Trophoblast cell (in vitro differentiated cells and primary cell): ENCODE results near the gene YKT6.

Experiments
- DNase-seq, 2 donors: peaks; one replicate each; pipeline ENCODE4 v3.0.0-alpha.2; 2016
- H2AFZ ChIP-seq: 2 replicates; pipeline ENCODE4 v1.6.1; 2013; ENCODE audit warnings: low read length, moderate library complexity, mild to moderate bottlenecking; ENCODE audit not compliant: insufficient read depth, poor library complexity
- H2AK5ac ChIP-seq: 2 replicates; pipeline ENCODE4 v1.6.1; 2013; ENCODE audit warnings: mild to moderate bottlenecking, low read length
- H2BK120ac ChIP-seq: 2 replicates; pipeline ENCODE4 v1.6.1; 2013; ENCODE audit warnings: low read length, mild to moderate bottlenecking, moderate library complexity; ENCODE audit not compliant: insufficient read depth, poor library complexity
- H2BK12ac ChIP-seq: 2 replicates; pipeline ENCODE4 v1.6.1; 2013; ENCODE audit warnings: mild to moderate bottlenecking, low read length, moderate library complexity
- H2BK5ac ChIP-seq: 2 replicates; pipeline ENCODE4 v1.6.1; 2013; ENCODE audit warnings: low read length, low read depth, moderate library complexity, mild to moderate bottlenecking; ENCODE audit not compliant: poor library complexity
- H3K14ac ChIP-seq: 2 replicates; pipeline ENCODE4 v1.6.1; 2013; ENCODE audit warnings: mild to moderate bottlenecking, low read length
- H3K18ac ChIP-seq: 2 replicates; pipeline ENCODE4 v1.6.1; 2013; ENCODE audit warnings: mild to moderate bottlenecking, low read length
- H3K23ac ChIP-seq: 2 replicates; pipeline ENCODE4 v1.6.1; 2013; ENCODE audit warnings: low read length
- H3K27ac ChIP-seq: 2 replicates; pipeline ENCODE4 v1.5.1; 2013; ENCODE audit warnings: low read depth, mild to moderate bottlenecking, inconsistent platforms, low read length, moderate library complexity
- H3K27me3 ChIP-seq: 2 replicates; pipeline ENCODE4 v1.6.1; 2013; ENCODE audit warnings: inconsistent platforms, mild to moderate bottlenecking, low read length, moderate library complexity; ENCODE audit not compliant: insufficient read depth
- H3K36me3 ChIP-seq, 2 experiments: 1 replicate in 1 of 2; 2 replicates in 1 of 2; pipeline ENCODE4 v1.6.1; 2013; ENCODE audit warnings: low read length in 2 of 2, mild to moderate bottlenecking in 2 of 2, moderate library complexity in 1 of 2; ENCODE audit not compliant: insufficient read depth in 2 of 2, control insufficient read depth in 1 of 2
- H3K4ac ChIP-seq: 2 replicates; pipeline ENCODE4 v1.6.1; 2013; ENCODE audit warnings: low read depth, mild to moderate bottlenecking, low read length, moderate library complexity
- H3K4me1 ChIP-seq, 2 experiments: 1 replicate in 1 of 2; 2 replicates in 1 of 2; pipeline ENCODE4 v1.6.1; 2013; ENCODE audit warnings: low read length in 2 of 2, mild to moderate bottlenecking in 2 of 2, moderate library complexity in 1 of 2; ENCODE audit not compliant: insufficient read depth in 2 of 2, control insufficient read depth in 1 of 2
- H3K4me2 ChIP-seq: 2 replicates; pipeline ENCODE4 v1.6.1; 2013; ENCODE audit warnings: inconsistent platforms, mild to moderate bottlenecking, low read length, moderate library complexity
- H3K4me3 ChIP-seq: 2 replicates; pipeline ENCODE4 v1.5.1; 2013; ENCODE audit warnings: mild to moderate bottlenecking, low read depth, low read length, inconsistent platforms
- H3K79me1 ChIP-seq: one replicate; pipeline ENCODE4 v1.6.1; 2013; ENCODE audit warnings: low read length
- H3K79me2 ChIP-seq: 2 replicates; pipeline ENCODE4 v1.6.1; 2013; ENCODE audit warnings: low read length, mild to moderate bottlenecking; ENCODE audit not compliant: control insufficient read depth, insufficient read depth, poor library complexity
- H3K9ac ChIP-seq: 2 replicates; pipeline ENCODE4 v1.6.1; 2013; ENCODE audit warnings: mild to moderate bottlenecking, low read length
- H3K9me3 ChIP-seq: 2 replicates; pipeline ENCODE4 v1.6.1; 2013; ENCODE audit warnings: low read depth, mild to moderate bottlenecking, control low read depth, inconsistent platforms, low read length; ENCODE audit not compliant: insufficient read depth
- H4K12ac ChIP-seq: 2 replicates; pipeline ENCODE4 v1.6.1; 2013; ENCODE audit warnings: low read depth, mild to moderate bottlenecking, low read length, moderate library complexity
- H4K8ac ChIP-seq: 2 replicates; pipeline ENCODE4 v1.6.1; 2013; ENCODE audit warnings: low read depth, mild to moderate bottlenecking, low read length, moderate library complexity
- H4K91ac ChIP-seq: one replicate; pipeline ENCODE4 v1.6.1; 2013; ENCODE audit warnings: low read depth, mild to moderate bottlenecking, low read length, moderate library complexity
- WGBS: extraction: QIAGEN DNeasy Blood & Tissue Kit; methylation state at CpG from one replicate; pipeline ENCODE4 v1.1.7; 2013; ENCODE audit warnings: missing lambda C conversion rate; ENCODE audit not compliant: insufficient read length, insufficient coverage; ENCODE audit errors: extremely low coverage; 5-methylcytosine and 5-hydroxymethylcytosine counted together

Gene YKT6

DNA sequence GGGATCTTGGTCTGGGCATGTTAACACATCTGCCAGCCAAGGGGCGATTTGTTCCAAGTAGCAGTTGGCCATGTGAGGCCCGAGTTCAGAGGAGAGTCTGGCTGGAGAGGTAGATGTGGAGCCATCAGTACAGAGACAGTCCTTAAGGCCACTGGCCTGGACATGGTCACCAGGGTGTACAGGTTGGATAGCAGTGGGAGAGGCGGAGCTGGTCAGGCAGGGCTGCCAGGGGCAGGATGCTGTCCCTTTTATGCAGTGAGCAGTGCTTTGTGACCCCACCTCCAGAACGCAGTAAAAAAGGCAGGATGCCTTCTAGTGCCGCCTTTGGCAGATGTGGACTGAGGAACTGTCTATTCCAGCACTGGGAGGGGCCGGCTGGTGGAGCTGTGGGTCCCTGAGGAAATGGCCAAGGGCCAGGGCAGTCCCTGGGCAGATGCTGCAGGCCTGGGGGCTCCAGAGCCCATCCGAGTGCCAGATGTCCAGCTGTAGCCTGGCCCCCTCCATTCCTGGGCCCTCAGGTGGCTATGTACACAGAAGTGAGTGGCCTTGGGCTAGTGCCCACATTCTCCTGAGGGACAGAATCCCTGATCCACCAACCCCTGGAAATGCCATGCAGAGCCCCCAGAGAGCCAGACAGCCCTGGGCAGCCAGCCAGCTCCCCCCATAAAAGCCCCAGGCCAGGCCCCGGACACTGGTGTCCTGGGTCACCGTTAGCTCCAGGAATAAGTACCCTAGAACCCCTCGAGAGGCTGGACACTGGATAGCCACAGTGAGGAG is 42.5 kb upstream of the YKT6 start:
- H4K12ac ChIP-seq: no peak overlapping the region
- H3K36me3 ChIP-seq: no peaks in the 10 kb centered on the region
- no peak overlapping the region for H4K91ac ChIP-seq
- H3K27me3 ChIP-seq: no peaks in the 10 kb centered on the region
- no peak overlapping the region for H3K23ac ChIP-seq
- no peaks in the 10 kb centered on the region for H3K79me2 ChIP-seq
- H3K14ac ChIP-seq: no peak overlapping the region
- no peak overlapping the region for H2BK120ac ChIP-seq
- no peak overlapping the region for H2AK5ac ChIP-seq
- no peak overlapping the region for H3K27ac ChIP-seq
- H3K4ac ChIP-seq: no peak overlapping the region
- H3K79me1 ChIP-seq: peaks cover 10% of the 10 kb centered on the region
- DNase-seq: no peak
- H4K8ac ChIP-seq: no peak overlapping the region
- no peak overlapping the region for H2BK5ac ChIP-seq
- H2BK12ac ChIP-seq: no peak overlapping the region
- peaks cover 12 to 16% of the 10 kb centered on the region in 2 experiments for H3K4me1 ChIP-seq
- peaks cover 5% of the 10 kb centered on the region for H3K9me3 ChIP-seq
- no peak overlapping the region for H3K18ac ChIP-seq
- no CpG with 5 or more reads among the region's 10 CpGs for WGBS
- H3K4me2 ChIP-seq: no peak overlapping the region
- no peak overlapping the region for H3K4me3 ChIP-seq
- H2AFZ ChIP-seq: no peak overlapping the region
- no peak overlapping the region for H3K9ac ChIP-seq

- H2AFZ ChIP-seq: no peak overlapping the region
- H2AK5ac ChIP-seq: no peak overlapping the region
- H3K36me3 ChIP-seq: no peaks in the 10 kb centered on the region
- H2BK12ac ChIP-seq: no peak overlapping the region
- no peak overlapping the region for H3K4me3 ChIP-seq
- no CpG with 5 or more reads among the region's 12 CpGs for WGBS
- H3K4me2 ChIP-seq: no peak overlapping the region
- H3K9ac ChIP-seq: no peak overlapping the region
- no peaks in the 10 kb centered on the region for H3K27me3 ChIP-seq
- H3K4ac ChIP-seq: no peak overlapping the region
- peaks cover 12 to 20% of the 10 kb centered on the region in 2 experiments for H3K4me1 ChIP-seq
- H4K8ac ChIP-seq: no peak overlapping the region
- no peak for DNase-seq
- H3K27ac ChIP-seq: no peak overlapping the region
- H3K23ac ChIP-seq: no peak overlapping the region
- no peak overlapping the region for H4K91ac ChIP-seq
- H2BK120ac ChIP-seq: no peak overlapping the region
- no peak overlapping the region for H4K12ac ChIP-seq
- no peak overlapping the region for H2BK5ac ChIP-seq
- H3K18ac ChIP-seq: no peak overlapping the region
- no peaks in the 10 kb centered on the region for H3K79me2 ChIP-seq
- peaks cover 4% of the 10 kb centered on the region for H3K9me3 ChIP-seq
- H3K14ac ChIP-seq: no peak overlapping the region
- H3K79me1 ChIP-seq: peaks cover 10% of the 10 kb centered on the region
Measured at GRCh38 chr7:44158873-44159631, 41.7 kb upstream of the YKT6 start.

DNA sequence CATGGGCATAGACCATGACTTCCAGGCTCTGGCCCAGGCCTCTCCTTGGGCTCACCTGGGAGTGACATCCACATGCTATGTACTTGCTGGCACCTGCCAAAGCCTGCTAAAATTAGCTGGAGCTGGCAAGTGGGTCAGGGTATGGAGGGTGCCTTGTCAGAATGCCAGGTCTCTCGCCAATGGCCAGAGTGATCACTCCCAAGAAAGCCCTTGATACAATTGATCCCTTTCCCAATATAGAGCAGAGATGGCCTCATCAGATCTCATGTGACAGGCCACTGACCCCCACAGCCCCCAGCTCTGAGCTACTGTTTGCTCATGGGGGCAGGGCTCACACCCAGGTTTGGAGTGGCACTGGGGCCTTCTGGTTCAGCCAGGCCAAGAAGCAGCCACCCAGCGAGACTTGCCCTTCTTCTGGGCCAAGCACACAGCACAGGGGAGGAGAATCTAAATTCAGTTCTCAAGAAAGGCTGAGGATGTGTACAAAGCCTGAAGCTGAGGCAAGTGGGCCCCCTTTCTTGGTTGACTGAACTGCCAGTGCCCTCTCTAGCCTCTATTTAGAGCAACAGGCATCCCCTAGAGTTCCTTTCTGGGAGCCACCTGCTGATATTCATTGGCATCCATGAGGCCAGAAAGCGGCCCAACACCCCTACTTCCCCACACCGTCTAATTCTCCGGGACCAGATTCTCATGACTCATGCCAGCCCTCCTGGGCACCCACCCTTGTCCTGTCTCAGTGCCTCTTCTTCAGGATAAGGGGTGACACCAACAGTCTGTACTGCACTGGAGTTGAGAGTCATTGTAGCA is 40.8 kb upstream of the YKT6 start:
- no peak overlapping the region for H2BK5ac ChIP-seq
- H4K91ac ChIP-seq: no peak overlapping the region
- H2BK12ac ChIP-seq: no peak overlapping the region
- H3K4me2 ChIP-seq: no peak overlapping the region
- no peak overlapping the region for H4K8ac ChIP-seq
- peaks cover 10 to 15% of the 10 kb centered on the region in 2 experiments for H3K4me1 ChIP-seq
- H3K9me3 ChIP-seq: peaks cover 4% of the 10 kb centered on the region
- WGBS: no CpG with 5 or more reads among the region's 5 CpGs
- H3K27ac ChIP-seq: no peak overlapping the region
- no peak overlapping the region for H4K12ac ChIP-seq
- no peak overlapping the region for H3K18ac ChIP-seq
- no peaks in the 10 kb centered on the region for H3K79me2 ChIP-seq
- no peak overlapping the region for H3K4me3 ChIP-seq
- H3K36me3 ChIP-seq: no peaks in the 10 kb centered on the region
- no peak overlapping the region for H3K14ac ChIP-seq
- no peak overlapping the region for H2BK120ac ChIP-seq
- H2AK5ac ChIP-seq: no peak overlapping the region
- no peak overlapping the region for H3K23ac ChIP-seq
- H2AFZ ChIP-seq: no peak overlapping the region
- no peak for DNase-seq
- H3K79me1 ChIP-seq: peaks cover 10% of the 10 kb centered on the region
- no peaks in the 10 kb centered on the region for H3K27me3 ChIP-seq
- H3K9ac ChIP-seq: no peak overlapping the region
- no peak overlapping the region for H3K4ac ChIP-seq

DNA sequence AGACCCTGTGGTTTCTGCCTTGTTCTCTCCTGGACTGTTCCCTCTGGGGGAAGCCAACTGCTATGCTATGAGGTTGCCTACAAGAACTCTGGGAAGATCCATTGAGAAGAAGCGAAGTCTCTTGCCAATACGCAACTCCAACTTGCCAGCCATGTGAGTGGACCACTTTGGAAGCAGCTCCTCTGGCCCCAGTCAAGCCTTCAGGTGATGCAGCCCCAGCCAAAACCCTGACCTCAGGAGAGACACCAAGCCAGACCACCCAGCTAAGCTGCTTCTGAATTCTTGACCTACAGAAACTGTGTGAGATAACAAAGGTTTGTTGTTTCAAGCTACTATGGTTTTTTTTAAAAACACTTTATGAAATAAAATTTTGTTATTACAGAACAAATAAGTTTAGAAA is 39.4 kb upstream of the YKT6 start:
- Histone ChIP-seq H3K79me1 (peaks cover 10% of the 10 kb centered on the region), H4K12ac (no peak overlapping the region), H3K4me3 (no peak overlapping the region), H3K36me3 (no peaks in the 10 kb centered on the region), H3K27ac (no peak overlapping the region), H3K79me2 (no peaks in the 10 kb centered on the region), H3K27me3 (no peaks in the 10 kb centered on the region), H2BK120ac (no peak overlapping the region), H3K4ac (no peak overlapping the region), H3K4me2 (no peak overlapping the region), H3K18ac (no peak overlapping the region), H2BK5ac (no peak overlapping the region), H2AK5ac (no peak overlapping the region), H2AFZ (no peak overlapping the region), H3K23ac (no peak overlapping the region), H3K14ac (no peak overlapping the region), H3K9ac (no peak overlapping the region), H4K8ac (no peak overlapping the region), H2BK12ac (no peak overlapping the region), H3K4me1 (peaks cover 10 to 15% of the 10 kb centered on the region in 2 experiments), H3K9me3 (peaks cover 4% of the 10 kb centered on the region), H4K91ac (no peak overlapping the region)
- DNase-seq: no peak
- no CpG with 5 or more reads among the region's 2 CpGs for WGBS
